ENCODE measurements around the gene POLE4.

- no peak for TF ChIP-seq TCF7L2 (IDR thresholded peaks at IDR 0.05; ENCODE audit: borderline replicate concordance, extremely low read depth, insufficient read depth, insufficient read length)
- no peak for TF ChIP-seq EZH2 (IDR thresholded peaks at IDR 0.05)
- TF ChIP-seq CTCF (IDR thresholded peaks at IDR 0.05 in 2 of 3, conservative IDR thresholded peaks at IDR 0.05 in 1 of 3; ENCODE audit: borderline replicate concordance in 1 of 3, insufficient read depth in 1 of 3, low read depth in 2 of 3, low read length in 2 of 3): no peak
- TF ChIP-seq POLR2A (IDR thresholded peaks at IDR 0.05; ENCODE audit: borderline replicate concordance, extremely low read depth, insufficient read depth, insufficient read length): no peak
- TF ChIP-seq CEBPB (IDR thresholded peaks at IDR 0.05; ENCODE audit: low read depth): no peak
- TF ChIP-seq, protein P1, sequence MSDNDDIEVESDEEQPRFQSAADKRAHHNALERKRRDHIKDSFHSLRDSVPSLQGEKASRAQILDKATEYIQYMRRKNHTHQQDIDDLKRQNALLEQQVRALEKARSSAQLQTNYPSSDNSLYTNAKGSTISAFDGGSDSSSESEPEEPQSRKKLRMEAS (IDR thresholded peaks at IDR 0.05): no peak
Observed at GRCh38 chr2:74935975-74936391, 22.5 kb upstream of the POLE4 start.
